ENCODE measurements around the gene MTR. TPM values are rescaled to one million over a fixed set of nuclear protein-coding genes. Genes with fewer than 3 reads are reported as not detected.

Gene MTR
- total RNA-seq, 4 donors from 2014 or later, result 26.1 to 41.6 (median 32.8) TPM

GRCh38 chr1:236904892-236905741 is 110.0 kb downstream of the MTR start:
- no peak for TF ChIP-seq CTCF (IDR thresholded peaks at IDR 0.05; ENCODE audit: low read depth)

DNA sequence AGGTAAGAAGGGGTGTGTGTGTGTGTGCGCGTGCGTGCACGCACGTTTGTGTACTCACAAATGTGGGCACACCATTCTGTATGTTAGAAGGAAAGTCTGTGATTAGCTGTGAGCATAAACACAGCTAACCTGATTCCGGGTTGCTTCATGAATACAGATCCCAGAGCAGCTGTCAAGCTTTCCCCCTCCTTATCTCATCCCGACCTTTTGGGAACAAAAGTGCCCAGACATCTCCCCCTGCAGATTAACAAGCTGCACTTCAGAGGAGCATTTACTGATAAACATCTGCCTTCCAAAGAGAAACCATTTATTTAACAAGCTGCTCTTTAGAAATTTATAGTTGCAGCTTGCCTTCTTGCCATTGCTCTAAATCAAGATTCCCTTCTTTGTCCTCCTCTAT is 112.1 kb downstream of the MTR start:
- TF ChIP-seq CTCF (IDR thresholded peaks at IDR 0.05; ENCODE audit: low read depth), result no peak

GRCh38 chr1:236908669-236909068 is 113.6 kb downstream of the MTR start:
- no peak for TF ChIP-seq CTCF (IDR thresholded peaks at IDR 0.05; ENCODE audit: low read depth)

GRCh38 chr1:236913371-236914037 is 118.4 kb downstream of the MTR start:
- no peak for TF ChIP-seq CTCF (IDR thresholded peaks at IDR 0.05; ENCODE audit: low read depth)

- no peak for TF ChIP-seq CTCF (IDR thresholded peaks at IDR 0.05; ENCODE audit: low read depth)
Observed at GRCh38 chr1:236914375-236914774, 119.3 kb downstream of the MTR start.

DNA sequence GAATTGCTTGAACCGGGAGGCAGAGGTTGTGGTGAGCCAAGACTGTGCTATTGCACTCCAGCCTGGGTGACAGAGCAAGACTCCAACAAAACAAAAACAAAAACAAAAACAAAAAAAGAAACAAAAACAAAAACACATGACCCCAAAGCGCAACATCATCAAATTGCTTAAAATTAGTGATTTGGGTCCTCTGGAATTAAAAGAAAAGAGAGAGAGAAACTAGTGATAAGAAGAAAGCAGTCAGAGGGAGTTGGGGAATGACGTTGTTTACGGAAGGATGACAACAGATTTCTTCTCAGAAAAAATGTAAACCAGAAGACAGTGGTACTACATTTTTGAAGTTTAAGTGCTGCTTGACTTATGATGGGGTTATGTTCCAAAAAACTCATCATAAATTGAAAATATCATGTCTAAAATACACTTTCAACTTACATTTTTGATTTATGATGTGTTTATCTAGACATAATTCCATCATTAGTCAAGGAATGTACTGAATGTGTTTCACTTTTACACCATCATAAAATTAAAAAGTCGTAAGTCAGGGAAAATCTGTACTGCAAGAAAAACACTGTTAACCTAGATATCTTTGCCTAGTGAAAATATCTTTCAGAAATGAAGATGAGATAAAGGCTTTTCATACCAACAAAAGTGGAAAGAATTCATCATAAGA is 121.2 kb downstream of the MTR start:
- TF ChIP-seq CTCF (IDR thresholded peaks at IDR 0.05; ENCODE audit: low read depth), result no peak

DNA sequence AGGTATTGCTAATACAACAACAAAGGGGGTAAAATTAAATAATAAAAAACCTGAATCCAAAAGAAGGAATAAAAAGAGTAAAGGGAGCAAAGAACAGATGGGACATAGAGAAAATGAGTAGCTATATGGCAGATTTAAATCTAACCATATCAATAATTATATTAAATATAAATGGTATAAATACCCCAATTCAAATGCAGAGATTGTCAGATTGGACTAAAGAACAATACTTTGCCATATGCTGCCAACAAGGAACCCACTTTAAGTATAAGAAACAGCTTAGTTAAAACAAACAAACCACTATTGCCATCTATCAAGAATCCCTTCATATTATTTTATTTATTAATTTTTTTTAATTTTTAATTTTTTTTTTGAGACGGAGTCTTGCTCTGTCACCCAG is 122.4 kb downstream of the MTR start:
- no peak for TF ChIP-seq CTCF (IDR thresholded peaks at IDR 0.05; ENCODE audit: low read depth)

Data from subcutaneous adipose tissue (tissue), 4 donors.